HEK293 (cell line): ENCODE results near the gene CTTN.

Source experiments
- CTCF ChIA-PET: fragments of 350-600 bp; formaldehyde crosslinking; extraction: SDS; loops from one replicate; lab custom pipeline; 2021; ENCODE audit warnings: antibody characterized with exemption; lab: Yijun Ruan, JAX
- POLR2A ChIA-PET: fragments of 300-600 bp; formaldehyde crosslinking; extraction: SDS; loops from one replicate; lab custom pipeline; 2020; ENCODE audit warnings: antibody characterized with exemption, inconsistent platforms; lab: Yijun Ruan, JAX
- H3K27ac ChIP-seq: fragments of 200-500 bp; sonication (Bioruptor generic); 2 replicates; pipeline ENCODE4 v1.5.1; 2014; ENCODE audit warnings: low read depth, low read length, control low read depth, inconsistent platforms; ENCODE audit errors: extremely low read depth
- H3K36me3 ChIP-seq, 2 experiments: fragments of 200-500 bp in 1 of 2; sonication (Bioruptor generic) in 1 of 2; 1 replicate in 1 of 2; 2 replicates in 1 of 2; pipeline ENCODE4 v1.5.1; 2014 to 2017; ENCODE audit warnings: inconsistent platforms in 2 of 2, low read length in 2 of 2; ENCODE audit not compliant: control insufficient read depth in 2 of 2, insufficient read depth in 1 of 2
- H3K4me1 ChIP-seq: fragments of 200-500 bp; sonication (Bioruptor generic); 2 replicates; pipeline ENCODE4 v1.5.1; 2014; ENCODE audit warnings: mild to moderate bottlenecking, low read length, inconsistent platforms; ENCODE audit not compliant: control insufficient read depth, insufficient read depth
- H3K4me3 ChIP-seq: 2 replicates; pipeline ENCODE4 v1.5.1; 2011; ENCODE audit warnings: low read depth, mild to moderate bottlenecking, control low read depth, low read length, moderate library complexity
- H3K9me3 ChIP-seq: fragments of 200-500 bp; sonication (Bioruptor generic); 2 replicates; pipeline ENCODE4 v1.5.1; 2014; ENCODE audit warnings: low read depth, low read length, inconsistent platforms; ENCODE audit not compliant: control insufficient read depth, insufficient read depth
- EGR2 ChIP-seq: fragments of 450-650 bp; formaldehyde crosslinking; IDR thresholded peaks from 2 replicates; pipeline ENCODE4 v1.5.1; 2016; ENCODE audit warnings: low read depth, missing biosample characterization, missing genetic modification characterization
- KLF10 ChIP-seq: fragments of 450-650 bp; IDR thresholded peaks from 2 replicates; pipeline ENCODE4 v1.5.1; 2018; ENCODE audit warnings: missing biosample characterization, mild to moderate bottlenecking, missing genetic modification characterization
- ZBTB44 ChIP-seq: fragments of 450-650 bp; IDR thresholded peaks from 2 replicates; pipeline ENCODE4 v1.5.1; 2018; ENCODE audit warnings: missing biosample characterization, mild to moderate bottlenecking, missing genetic modification characterization
- ZFHX2 ChIP-seq: fragments of 450-650 bp; formaldehyde crosslinking; conservative IDR thresholded peaks from 2 replicates; pipeline ENCODE4 v1.5.1; 2016; ENCODE audit warnings: missing biosample characterization, missing genetic modification characterization
- ZNF19 ChIP-seq: fragments of 450-650 bp; formaldehyde crosslinking; IDR thresholded peaks from 2 replicates; pipeline ENCODE4; 2016; ENCODE audit warnings: missing biosample characterization, missing genetic modification characterization, low read depth
- ZNF24 ChIP-seq: fragments of 450-650 bp; formaldehyde crosslinking; IDR thresholded peaks from 2 replicates; pipeline ENCODE4 v1.5.1; 2016; ENCODE audit warnings: missing biosample characterization, missing genetic modification characterization
- ZNF266 ChIP-seq: fragments of 450-650 bp; formaldehyde crosslinking; IDR thresholded peaks from 2 replicates; pipeline ENCODE4 v1.5.1; 2016; ENCODE audit warnings: missing biosample characterization, missing genetic modification characterization, low read depth
- ZNF311 ChIP-seq: fragments of 450-650 bp; formaldehyde crosslinking; IDR thresholded peaks from 2 replicates; pipeline ENCODE4 v1.5.1; 2017; ENCODE audit warnings: missing biosample characterization, missing genetic modification characterization, borderline replicate concordance
- ZNF350 ChIP-seq: fragments of 450-650 bp; formaldehyde crosslinking; IDR thresholded peaks from 2 replicates; pipeline ENCODE4 v1.5.0; 2017; ENCODE audit warnings: missing biosample characterization, mild to moderate bottlenecking, missing genetic modification characterization
- ZNF366 ChIP-seq: fragments of 450-650 bp; formaldehyde crosslinking; conservative IDR thresholded peaks from 2 replicates; pipeline ENCODE4 v1.5.1; 2016; ENCODE audit warnings: missing biosample characterization, missing genetic modification characterization
- ZNF558 ChIP-seq: fragments of 450-650 bp; formaldehyde crosslinking; IDR thresholded peaks from 2 replicates; pipeline ENCODE4 v1.5.1; 2016; ENCODE audit warnings: missing biosample characterization, missing genetic modification characterization
- ZNF600 ChIP-seq: fragments of 450-650 bp; formaldehyde crosslinking; IDR thresholded peaks from 2 replicates; pipeline ENCODE4 v1.5.1; 2016; ENCODE audit warnings: missing biosample characterization, missing genetic modification characterization
- ZNF610 ChIP-seq: fragments of 450-650 bp; formaldehyde crosslinking; IDR thresholded peaks from 2 replicates; pipeline ENCODE4 v1.5.1; 2016; ENCODE audit warnings: missing biosample characterization, missing genetic modification characterization, borderline replicate concordance
- ZNF664 ChIP-seq: fragments of 450-650 bp; formaldehyde crosslinking; IDR thresholded peaks from 2 replicates; pipeline ENCODE4 v1.5.1; 2016; ENCODE audit warnings: missing biosample characterization, missing genetic modification characterization
- TF ChIP-seq, protein P1 (sequence below): fragments of 450-650 bp; formaldehyde crosslinking; IDR thresholded peaks from 2 replicates; pipeline ENCODE4 v1.5.1; 2016; ENCODE audit warnings: missing biosample characterization, missing genetic modification characterization
- TF ChIP-seq, protein P2 (sequence below): fragments of 450-650 bp; formaldehyde crosslinking; IDR thresholded peaks from 2 replicates; pipeline ENCODE4 v1.5.1; 2016; ENCODE audit warnings: missing biosample characterization, missing genetic modification characterization, borderline replicate concordance
- TF ChIP-seq, protein P3 (sequence below): fragments of 450-650 bp; IDR thresholded peaks from 2 replicates; pipeline ENCODE4 v1.5.1; 2018; ENCODE audit warnings: missing biosample characterization, missing genetic modification characterization

Gene CTTN

DNA sequence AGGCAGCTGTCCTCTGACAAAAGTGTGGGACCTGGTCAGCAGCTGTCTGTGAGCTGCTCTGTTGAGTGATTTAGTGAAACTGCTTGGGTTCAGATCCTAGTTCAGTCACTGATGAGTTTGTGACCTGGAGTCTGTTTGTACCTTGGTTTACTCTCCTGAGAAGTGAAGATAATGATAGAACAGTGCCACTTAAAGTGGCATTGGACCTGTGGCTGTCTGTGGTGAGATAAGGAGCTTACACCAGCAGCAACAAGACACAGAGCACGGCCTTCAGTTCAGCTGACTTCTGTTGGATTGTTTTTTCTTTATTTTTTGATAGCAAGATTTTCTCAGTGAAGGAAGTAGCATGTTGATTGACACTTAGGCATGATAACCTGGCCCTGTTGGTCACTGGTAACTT is 46.2 kb upstream of the CTTN start (continued):
- TF ChIP-seq, protein P1, sequence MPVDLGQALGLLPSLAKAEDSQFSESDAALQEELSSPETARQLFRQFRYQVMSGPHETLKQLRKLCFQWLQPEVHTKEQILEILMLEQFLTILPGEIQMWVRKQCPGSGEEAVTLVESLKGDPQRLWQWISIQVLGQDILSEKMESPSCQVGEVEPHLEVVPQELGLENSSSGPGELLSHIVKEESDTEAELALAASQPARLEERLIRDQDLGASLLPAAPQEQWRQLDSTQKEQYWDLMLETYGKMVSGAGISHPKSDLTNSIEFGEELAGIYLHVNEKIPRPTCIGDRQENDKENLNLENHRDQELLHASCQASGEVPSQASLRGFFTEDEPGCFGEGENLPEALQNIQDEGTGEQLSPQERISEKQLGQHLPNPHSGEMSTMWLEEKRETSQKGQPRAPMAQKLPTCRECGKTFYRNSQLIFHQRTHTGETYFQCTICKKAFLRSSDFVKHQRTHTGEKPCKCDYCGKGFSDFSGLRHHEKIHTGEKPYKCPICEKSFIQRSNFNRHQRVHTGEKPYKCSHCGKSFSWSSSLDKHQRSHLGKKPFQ (tag by site-specific recombination) = no peak
- no peak for TF ChIP-seq ZNF366
- TF ChIP-seq ZNF19 (tag by site-specific recombination) = no peak
- TF ChIP-seq ZNF311 (tag by site-specific recombination) = no peak
- TF ChIP-seq, protein P2, sequence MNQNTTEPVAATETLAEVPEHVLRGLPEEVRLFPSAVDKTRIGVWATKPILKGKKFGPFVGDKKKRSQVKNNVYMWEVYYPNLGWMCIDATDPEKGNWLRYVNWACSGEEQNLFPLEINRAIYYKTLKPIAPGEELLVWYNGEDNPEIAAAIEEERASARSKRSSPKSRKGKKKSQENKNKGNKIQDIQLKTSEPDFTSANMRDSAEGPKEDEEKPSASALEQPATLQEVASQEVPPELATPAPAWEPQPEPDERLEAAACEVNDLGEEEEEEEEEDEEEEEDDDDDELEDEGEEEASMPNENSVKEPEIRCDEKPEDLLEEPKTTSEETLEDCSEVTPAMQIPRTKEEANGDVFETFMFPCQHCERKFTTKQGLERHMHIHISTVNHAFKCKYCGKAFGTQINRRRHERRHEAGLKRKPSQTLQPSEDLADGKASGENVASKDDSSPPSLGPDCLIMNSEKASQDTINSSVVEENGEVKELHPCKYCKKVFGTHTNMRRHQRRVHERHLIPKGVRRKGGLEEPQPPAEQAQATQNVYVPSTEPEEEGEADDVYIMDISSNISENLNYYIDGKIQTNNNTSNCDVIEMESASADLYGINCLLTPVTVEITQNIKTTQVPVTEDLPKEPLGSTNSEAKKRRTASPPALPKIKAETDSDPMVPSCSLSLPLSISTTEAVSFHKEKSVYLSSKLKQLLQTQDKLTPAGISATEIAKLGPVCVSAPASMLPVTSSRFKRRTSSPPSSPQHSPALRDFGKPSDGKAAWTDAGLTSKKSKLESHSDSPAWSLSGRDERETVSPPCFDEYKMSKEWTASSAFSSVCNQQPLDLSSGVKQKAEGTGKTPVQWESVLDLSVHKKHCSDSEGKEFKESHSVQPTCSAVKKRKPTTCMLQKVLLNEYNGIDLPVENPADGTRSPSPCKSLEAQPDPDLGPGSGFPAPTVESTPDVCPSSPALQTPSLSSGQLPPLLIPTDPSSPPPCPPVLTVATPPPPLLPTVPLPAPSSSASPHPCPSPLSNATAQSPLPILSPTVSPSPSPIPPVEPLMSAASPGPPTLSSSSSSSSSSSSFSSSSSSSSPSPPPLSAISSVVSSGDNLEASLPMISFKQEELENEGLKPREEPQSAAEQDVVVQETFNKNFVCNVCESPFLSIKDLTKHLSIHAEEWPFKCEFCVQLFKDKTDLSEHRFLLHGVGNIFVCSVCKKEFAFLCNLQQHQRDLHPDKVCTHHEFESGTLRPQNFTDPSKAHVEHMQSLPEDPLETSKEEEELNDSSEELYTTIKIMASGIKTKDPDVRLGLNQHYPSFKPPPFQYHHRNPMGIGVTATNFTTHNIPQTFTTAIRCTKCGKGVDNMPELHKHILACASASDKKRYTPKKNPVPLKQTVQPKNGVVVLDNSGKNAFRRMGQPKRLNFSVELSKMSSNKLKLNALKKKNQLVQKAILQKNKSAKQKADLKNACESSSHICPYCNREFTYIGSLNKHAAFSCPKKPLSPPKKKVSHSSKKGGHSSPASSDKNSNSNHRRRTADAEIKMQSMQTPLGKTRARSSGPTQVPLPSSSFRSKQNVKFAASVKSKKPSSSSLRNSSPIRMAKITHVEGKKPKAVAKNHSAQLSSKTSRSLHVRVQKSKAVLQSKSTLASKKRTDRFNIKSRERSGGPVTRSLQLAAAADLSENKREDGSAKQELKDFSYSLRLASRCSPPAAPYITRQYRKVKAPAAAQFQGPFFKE (tag by site-specific recombination) = no peak
- TF ChIP-seq ZBTB44 (tag by site-specific recombination) = no peak

DNA sequence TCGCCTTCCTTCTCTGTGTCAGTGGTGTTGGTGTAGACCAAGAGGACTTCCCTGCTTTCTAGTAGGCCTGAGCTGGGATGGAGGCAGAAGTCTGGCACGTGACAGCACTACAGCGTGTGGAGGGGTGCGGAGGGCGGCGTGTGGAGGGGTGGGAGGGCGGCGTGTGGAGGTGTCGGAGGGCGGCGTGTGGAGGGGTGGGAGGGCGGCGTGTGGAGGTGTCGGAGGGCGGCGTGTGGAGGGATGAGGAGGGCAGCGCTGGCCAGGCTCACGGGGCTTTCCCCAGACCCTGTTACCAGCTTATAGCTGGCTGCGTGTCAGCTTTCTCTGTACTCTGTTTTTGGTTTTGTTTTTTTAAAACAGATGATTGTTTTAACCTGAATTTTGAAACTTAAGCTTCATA is 45.7 kb upstream of the CTTN start:
- Histone ChIP-seq H3K36me3 (peaks cover 16 to 87% of the 10 kb centered on the region in 2 experiments), H3K9me3 (no peaks in the 10 kb centered on the region), H3K27ac (no peak overlapping the region), H3K4me1 (no peaks in the 10 kb centered on the region)
- ChIA-PET POLR2A (no interaction called here), CTCF (no interaction called here)
- TF ChIP-seq EGR2 (tag by site-specific recombination) (peak; percentile 76), ZFHX2 (0 out of 2 replicates have a peak, but pooled peaks have one; percentile 25)
- TF ChIP-seq, protein P3, sequence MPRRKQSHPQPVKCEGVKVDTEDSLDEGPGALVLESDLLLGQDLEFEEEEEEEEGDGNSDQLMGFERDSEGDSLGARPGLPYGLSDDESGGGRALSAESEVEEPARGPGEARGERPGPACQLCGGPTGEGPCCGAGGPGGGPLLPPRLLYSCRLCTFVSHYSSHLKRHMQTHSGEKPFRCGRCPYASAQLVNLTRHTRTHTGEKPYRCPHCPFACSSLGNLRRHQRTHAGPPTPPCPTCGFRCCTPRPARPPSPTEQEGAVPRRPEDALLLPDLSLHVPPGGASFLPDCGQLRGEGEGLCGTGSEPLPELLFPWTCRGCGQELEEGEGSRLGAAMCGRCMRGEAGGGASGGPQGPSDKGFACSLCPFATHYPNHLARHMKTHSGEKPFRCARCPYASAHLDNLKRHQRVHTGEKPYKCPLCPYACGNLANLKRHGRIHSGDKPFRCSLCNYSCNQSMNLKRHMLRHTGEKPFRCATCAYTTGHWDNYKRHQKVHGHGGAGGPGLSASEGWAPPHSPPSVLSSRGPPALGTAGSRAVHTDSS (tag by site-specific recombination) = no peak
- TF ChIP-seq, all 188 proteins: peak for 2
- H3K4me3 ChIP-seq = no peak overlapping the region

- Histone ChIP-seq H3K27ac (no peak overlapping the region), H3K4me3 (no peak overlapping the region), H3K9me3 (no peaks in the 10 kb centered on the region), H3K36me3 (peaks cover 14 to 88% of the 10 kb centered on the region in 2 experiments; a peak in 2 of 3 replicates), H3K4me1 (no peaks in the 10 kb centered on the region)
- CTCF ChIA-PET = no interaction called here
- POLR2A ChIA-PET = no interaction called here
- no peak for TF ChIP-seq ZNF600 (tag by site-specific recombination)
- no peak for TF ChIP-seq ZNF558 (tag by site-specific recombination)
- TF ChIP-seq KLF10 (tag by site-specific recombination) = no peak
- TF ChIP-seq ZNF350 (tag by site-specific recombination) = no peak
- no peak for TF ChIP-seq ZNF266 (tag by site-specific recombination)
- TF ChIP-seq ZNF664 (tag by site-specific recombination) = no peak
- TF ChIP-seq ZNF24 (tag by site-specific recombination) = no peak
- no peak for TF ChIP-seq ZNF610 (tag by site-specific recombination)
- TF ChIP-seq, protein P2 (tag by site-specific recombination) = no peak
These were observed 45.0 kb upstream of the CTTN start for GRCh38 chr11:70353329-70353728.
